GM18511 (cell line): ENCODE results near the gene R3HCC1L.

Experiments used
- ATAC-seq: cut with Tn5 transposase; IDR thresholded peaks from one replicate; pipeline ENCODE4 v1.9.1; 2021; ENCODE audit warnings: mild to moderate bottlenecking, moderate library complexity; ENCODE audit not compliant: unreplicated experiment

R3HCC1L gene

GRCh38 chr10:98272245-98272644 is 137.8 kb downstream of the R3HCC1L start:
- ATAC-seq, result no peak

GRCh38 chr10:98272656-98273055 is 138.2 kb downstream of the R3HCC1L start:
- no peak for ATAC-seq

- ATAC-seq, result no peak
Measured at GRCh38 chr10:98273057-98273850, 138.8 kb downstream of the R3HCC1L start.

GRCh38 chr10:98274562-98274961 is 140.1 kb downstream of the R3HCC1L start:
- ATAC-seq, result no peak

- ATAC-seq, result no peak
Measured at GRCh38 chr10:98276311-98276710, 141.9 kb downstream of the R3HCC1L start.

GRCh38 chr10:98285416-98285815 is 151.0 kb downstream of the R3HCC1L start:
- ATAC-seq, result no peak

GRCh38 chr10:98286419-98286818 is 152.0 kb downstream of the R3HCC1L start:
- ATAC-seq, result no peak

GRCh38 chr10:98287321-98287720 is 152.9 kb downstream of the R3HCC1L start:
- ATAC-seq, result no peak

- no peak for ATAC-seq
Measured at GRCh38 chr10:98289802-98290209, 155.3 kb downstream of the R3HCC1L start.

- no peak for ATAC-seq
Measured at GRCh38 chr10:98292971-98293370, 158.5 kb downstream of the R3HCC1L start.

- no peak for ATAC-seq
Measured at GRCh38 chr10:98293550-98294269, 159.3 kb downstream of the R3HCC1L start.

GRCh38 chr10:98294270-98294627 is 159.8 kb downstream of the R3HCC1L start:
- ATAC-seq, result no peak
